ENCODE data around the gene ST3GAL2. TPM values are rescaled to one million over a fixed set of nuclear protein-coding genes. Genes with fewer than 3 reads are reported as not detected.

ST3GAL2 gene
- total RNA-seq, 2 experiments from 2014 or later: 44.6 to 61.0 TPM

DNA sequence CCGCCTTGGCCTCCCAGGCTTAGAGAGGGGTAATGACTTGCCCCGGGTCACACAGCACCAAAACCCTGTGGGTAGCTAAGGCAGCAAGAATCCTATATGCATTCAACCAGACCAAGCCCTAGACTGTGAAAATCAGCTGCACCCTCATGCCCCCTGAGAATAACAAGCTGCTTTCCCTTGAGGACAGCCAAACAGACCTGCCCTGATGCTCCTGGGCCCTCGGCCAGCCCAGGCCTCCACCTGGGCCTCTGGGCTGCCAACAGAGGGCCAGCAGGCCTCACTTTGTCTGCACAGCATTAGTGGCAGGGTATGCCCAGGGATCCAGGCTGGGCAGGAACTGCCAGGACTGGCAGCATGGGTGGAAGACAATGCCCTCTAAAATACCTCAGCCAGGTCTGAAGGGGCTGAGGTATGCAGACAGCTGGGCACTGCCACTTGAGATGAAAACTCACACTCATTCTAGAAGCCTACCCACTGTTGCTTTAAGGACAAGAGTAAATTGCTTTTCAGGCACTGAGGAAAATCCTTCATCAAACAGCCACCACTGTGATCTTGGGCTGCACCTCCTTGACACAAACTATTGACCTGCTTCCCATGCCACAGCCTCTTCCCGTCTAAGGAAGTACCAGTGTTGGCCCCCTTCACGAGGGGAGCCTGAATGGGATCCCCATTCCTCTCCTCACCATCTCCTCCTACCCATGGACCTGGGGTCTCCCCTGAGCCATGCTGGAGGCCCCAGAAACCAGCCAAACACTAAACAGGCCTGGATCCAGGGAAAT lies 8.8 kb downstream of the ST3GAL2 start:
- H3K9me2 ChIP-seq (ENCODE audit: insufficient read depth, low read length): no peaks in the 10 kb centered on the region
- H3K36me3 ChIP-seq (ENCODE audit: insufficient read depth, low read length): peaks cover 17% of the 10 kb centered on the region
- no peaks in the 10 kb centered on the region for H4K20me1 ChIP-seq (ENCODE audit: insufficient read depth, low read length)
- H3K27ac ChIP-seq (ENCODE audit: low read depth, low read length, poor library complexity, severe bottlenecking): peak overlapping the region; percentile 100
- BruUV-seq (replicated peaks): no TSS peak
- POLR2A ChIA-PET: interaction anchor here (0.7 to 1.3 kb wide), 3 partner anchors 13 to 28 kb away, joined by 3 to 8 read pairs (median 5); no protein-coding TSS in a partner anchor
- TF ChIP-seq EZH2phosphoT487 (IDR thresholded peaks at IDR 0.05; ENCODE audit: borderline replicate concordance, low read depth, low read length): no peak
- TF ChIP-seq, protein P1, sequence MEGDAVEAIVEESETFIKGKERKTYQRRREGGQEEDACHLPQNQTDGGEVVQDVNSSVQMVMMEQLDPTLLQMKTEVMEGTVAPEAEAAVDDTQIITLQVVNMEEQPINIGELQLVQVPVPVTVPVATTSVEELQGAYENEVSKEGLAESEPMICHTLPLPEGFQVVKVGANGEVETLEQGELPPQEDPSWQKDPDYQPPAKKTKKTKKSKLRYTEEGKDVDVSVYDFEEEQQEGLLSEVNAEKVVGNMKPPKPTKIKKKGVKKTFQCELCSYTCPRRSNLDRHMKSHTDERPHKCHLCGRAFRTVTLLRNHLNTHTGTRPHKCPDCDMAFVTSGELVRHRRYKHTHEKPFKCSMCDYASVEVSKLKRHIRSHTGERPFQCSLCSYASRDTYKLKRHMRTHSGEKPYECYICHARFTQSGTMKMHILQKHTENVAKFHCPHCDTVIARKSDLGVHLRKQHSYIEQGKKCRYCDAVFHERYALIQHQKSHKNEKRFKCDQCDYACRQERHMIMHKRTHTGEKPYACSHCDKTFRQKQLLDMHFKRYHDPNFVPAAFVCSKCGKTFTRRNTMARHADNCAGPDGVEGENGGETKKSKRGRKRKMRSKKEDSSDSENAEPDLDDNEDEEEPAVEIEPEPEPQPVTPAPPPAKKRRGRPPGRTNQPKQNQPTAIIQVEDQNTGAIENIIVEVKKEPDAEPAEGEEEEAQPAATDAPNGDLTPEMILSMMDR (conservative IDR thresholded peaks at IDR 0.05; ENCODE audit: low read length): no peak
- peak overlapping the region; percentile 15 for H3K4me3 ChIP-seq (ENCODE audit: low read depth, low read length, poor library complexity, severe bottlenecking)
- no peaks in the 10 kb centered on the region for H3K9me3 ChIP-seq (ENCODE audit: low read length)
- peaks cover 61% of the 10 kb centered on the region for H3K79me2 ChIP-seq (ENCODE audit: insufficient read depth, low read depth, low read length)
- CTCF ChIA-PET (ENCODE audit: unreplicated experiment): interaction anchor here (1.0 kb wide), 1 partner anchor 24 kb away, joined by 3 read pairs; the partner anchor contains the start of gene FCSK
- H3K4me1 ChIP-seq (ENCODE audit: insufficient read depth, low read length, poor library complexity, severe bottlenecking): peaks cover 75% of the 10 kb centered on the region
- H2AFZ ChIP-seq (ENCODE audit: low read length): no peak overlapping the region
- intact Hi-C loops (cut with micrococcal nuclease; ENCODE audit: unreplicated experiment): loop anchor here (1.0 to 2.0 kb wide), 3 partner anchors 13 to 93 kb away; partner anchors contain the start of genes COG4 and SF3B3
- peak; percentile 69 for DNase-seq (ENCODE audit: low spot score)
- H3K4me2 ChIP-seq (ENCODE audit: low read length): peak overlapping the region; percentile 60

DNA sequence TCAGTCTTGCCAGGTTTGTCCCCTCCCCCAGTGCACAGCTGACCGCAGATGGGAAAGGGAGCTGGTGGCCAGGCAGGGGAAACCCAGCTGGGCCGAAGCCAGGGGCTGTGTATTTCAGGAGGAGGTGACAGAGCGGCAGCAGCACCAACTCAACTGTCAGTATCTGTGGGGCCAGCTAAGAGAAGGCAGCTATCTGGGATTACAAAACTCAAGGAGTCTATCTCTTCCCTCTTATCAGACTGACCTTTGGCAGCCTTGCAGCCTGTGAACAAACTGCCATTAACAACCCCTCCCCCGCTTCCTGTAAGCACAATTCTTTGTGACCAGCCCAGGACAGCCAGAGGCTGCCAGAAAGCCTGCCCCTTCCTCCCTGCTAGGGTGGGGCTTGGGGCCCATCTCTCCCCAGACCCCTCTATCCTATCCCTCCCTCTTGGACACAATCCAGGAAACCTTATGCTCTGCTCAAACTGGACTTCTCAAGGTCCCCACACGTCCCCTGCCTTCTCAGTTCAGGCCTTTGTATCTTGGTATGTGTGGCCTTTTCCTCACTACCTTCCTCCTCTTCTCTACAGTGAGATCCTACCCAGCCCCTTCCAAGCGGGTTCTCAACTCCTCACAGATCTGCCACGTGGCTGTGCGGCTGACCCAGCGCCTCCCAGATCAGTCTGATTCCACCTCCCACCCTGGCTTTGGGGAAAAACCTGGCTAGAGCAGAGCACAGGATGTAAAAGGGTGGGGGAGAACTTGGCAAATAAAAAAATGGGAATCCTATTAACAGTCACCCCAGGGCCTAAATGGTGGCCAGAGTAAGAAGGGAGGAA lies 10.5 kb downstream of the ST3GAL2 start:
- peak; percentile 67 for DNase-seq (ENCODE audit: low spot score)
- no peaks in the 10 kb centered on the region for H3K9me2 ChIP-seq (ENCODE audit: insufficient read depth, low read length)
- peak overlapping the region; percentile 75 for H3K4me2 ChIP-seq (ENCODE audit: low read length)
- ChIA-PET POLR2A (interaction anchor here (0.9 to 1.1 kb wide), 6 partner anchors 10 to 26 kb away, joined by 4 to 7 read pairs (median 5); partner anchors contain the start of gene FCSK), CTCF (ENCODE audit: unreplicated experiment) (interaction anchor here (0.8 kb wide), 1 partner anchor 20 kb away, joined by 3 read pairs; no protein-coding TSS in a partner anchor)
- H3K27ac ChIP-seq (ENCODE audit: low read depth, low read length, poor library complexity, severe bottlenecking): peak overlapping the region; percentile 100
- intact Hi-C loops (cut with micrococcal nuclease; ENCODE audit: unreplicated experiment): no loop called here
- H4K20me1 ChIP-seq (ENCODE audit: insufficient read depth, low read length): no peaks in the 10 kb centered on the region
- BruUV-seq (replicated peaks): no TSS peak
- H2AFZ ChIP-seq (ENCODE audit: low read length): no peak overlapping the region
- peaks cover 59% of the 10 kb centered on the region for H3K4me1 ChIP-seq (ENCODE audit: insufficient read depth, low read length, poor library complexity, severe bottlenecking)
- peak overlapping the region; percentile 35 for H3K4me3 ChIP-seq (ENCODE audit: low read depth, low read length, poor library complexity, severe bottlenecking)
- H3K9me3 ChIP-seq (ENCODE audit: low read length): no peaks in the 10 kb centered on the region
- TF ChIP-seq, protein P1 (conservative IDR thresholded peaks at IDR 0.05; ENCODE audit: low read length): no peak
- no peak for TF ChIP-seq EZH2phosphoT487 (IDR thresholded peaks at IDR 0.05; ENCODE audit: borderline replicate concordance, low read depth, low read length)
- peaks cover 44% of the 10 kb centered on the region for H3K79me2 ChIP-seq (ENCODE audit: insufficient read depth, low read depth, low read length)
- peaks cover 6% of the 10 kb centered on the region for H3K36me3 ChIP-seq (ENCODE audit: insufficient read depth, low read length)

All from OCI-LY7 (cell line).